HG03135 (cell line): ENCODE data around the gene RAB29.

ENCODE experiments used
- ATAC-seq: cut with Tn5 transposase; IDR thresholded peaks from one replicate; pipeline ENCODE4 v1.9.1; 2021; ENCODE audit warnings: mild to moderate bottlenecking, moderate library complexity; ENCODE audit not compliant: unreplicated experiment

Gene RAB29

DNA sequence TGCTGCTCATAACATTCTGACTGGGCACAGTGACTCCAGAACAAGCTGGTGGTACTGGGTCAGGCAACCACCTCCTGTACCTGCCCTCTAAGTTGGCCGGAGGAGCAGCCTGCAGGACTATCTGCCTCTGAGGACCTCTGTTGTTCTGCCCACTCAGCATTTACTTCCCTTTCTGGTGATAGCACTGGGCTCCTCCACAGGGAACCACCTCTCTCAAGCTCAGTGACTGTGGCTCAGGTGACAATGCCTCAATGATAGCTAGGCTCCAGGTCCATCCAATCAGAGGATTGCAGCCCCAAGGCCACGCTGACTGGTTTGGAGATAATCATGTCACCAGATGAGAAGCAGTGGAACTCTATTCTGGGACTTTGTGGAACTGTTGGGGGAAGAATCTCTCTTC, 21.9 kb upstream of the RAB29 start:
- ATAC-seq = no peak

DNA sequence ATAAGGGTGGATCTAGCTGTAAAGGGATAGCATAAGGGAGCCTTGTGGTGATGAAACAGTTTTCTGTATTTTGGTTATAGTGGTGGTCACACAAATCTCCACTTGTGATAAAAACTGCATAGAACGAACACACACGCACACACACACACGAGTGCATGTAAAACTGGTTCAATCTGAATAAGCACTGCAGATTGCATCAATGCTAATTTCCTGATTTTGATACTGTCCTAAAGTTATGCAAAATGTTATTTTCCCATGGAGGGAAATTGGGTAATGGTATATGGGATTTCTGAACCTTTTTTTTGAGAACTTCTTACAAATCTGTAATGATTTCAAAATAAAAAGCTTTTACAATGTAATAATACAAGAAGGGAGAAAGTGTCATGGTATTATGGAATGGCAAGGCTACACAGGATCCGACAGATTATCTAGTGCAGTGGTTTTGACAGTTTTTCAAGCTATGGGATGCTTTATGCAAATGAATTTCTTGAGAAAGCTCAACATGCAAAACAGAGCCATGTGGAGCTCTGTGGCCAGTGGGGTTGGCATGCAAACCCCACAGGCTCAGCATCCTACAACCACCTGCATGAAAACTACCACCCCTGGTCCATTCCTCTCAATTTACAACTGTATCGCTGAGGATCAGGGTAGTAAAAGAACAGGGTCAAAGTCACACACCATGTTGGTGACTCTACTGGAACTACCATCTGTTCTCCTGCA, 18.9 kb upstream of the RAB29 start:
- no peak for ATAC-seq

DNA sequence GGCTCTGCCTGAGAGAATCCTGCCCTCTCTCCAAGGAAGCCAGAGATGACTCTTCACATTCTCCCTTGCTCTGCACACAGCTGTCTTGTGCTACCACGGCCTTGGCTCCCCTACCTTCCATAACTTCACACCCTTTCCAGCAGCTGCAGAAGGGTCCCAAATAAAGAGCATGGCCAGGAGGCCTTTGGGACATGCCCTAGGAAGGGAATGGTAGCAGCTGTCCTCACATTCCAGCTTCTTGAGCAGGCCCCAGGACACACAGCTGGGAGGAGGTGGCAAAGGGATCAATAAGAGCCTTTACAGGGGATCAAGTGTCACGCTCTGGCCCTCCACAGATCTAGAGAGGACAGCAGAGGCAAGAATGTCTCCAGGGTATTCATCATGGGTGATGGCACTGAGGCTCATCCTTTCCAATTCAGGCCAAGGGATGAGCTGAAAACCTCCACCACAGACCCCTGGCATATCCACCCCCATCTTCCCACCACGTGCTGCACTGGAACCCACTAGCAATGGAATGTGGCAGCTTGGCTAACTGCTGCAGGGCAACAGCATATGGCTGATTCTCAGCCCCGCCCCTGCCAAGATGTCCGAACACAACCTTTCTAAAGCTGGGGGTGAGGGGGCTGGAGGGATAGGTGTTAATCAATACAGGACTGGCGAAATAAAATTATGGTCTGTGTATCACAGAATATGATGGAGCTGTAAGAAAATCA, 17.8 kb upstream of the RAB29 start:
- ATAC-seq = no peak

DNA sequence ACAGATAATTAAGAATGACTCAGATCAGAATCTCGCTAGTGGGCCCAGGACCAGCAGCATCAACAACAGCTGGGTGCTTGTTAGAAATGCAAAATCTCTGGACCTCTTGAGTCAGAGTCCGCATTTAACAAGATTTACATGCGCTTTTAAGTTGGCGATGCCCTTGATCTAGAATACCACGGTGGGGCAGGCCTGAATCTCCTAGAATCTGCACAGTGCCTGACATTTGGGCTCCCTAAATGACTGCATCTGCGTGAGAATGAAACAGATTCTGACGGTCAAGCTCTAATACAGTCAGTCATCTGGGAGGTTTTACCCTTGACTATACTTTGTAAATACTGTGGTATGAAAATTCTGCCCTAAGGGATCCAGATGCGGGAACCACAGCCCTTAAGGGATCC, 17.2 kb upstream of the RAB29 start:
- no peak for ATAC-seq

DNA sequence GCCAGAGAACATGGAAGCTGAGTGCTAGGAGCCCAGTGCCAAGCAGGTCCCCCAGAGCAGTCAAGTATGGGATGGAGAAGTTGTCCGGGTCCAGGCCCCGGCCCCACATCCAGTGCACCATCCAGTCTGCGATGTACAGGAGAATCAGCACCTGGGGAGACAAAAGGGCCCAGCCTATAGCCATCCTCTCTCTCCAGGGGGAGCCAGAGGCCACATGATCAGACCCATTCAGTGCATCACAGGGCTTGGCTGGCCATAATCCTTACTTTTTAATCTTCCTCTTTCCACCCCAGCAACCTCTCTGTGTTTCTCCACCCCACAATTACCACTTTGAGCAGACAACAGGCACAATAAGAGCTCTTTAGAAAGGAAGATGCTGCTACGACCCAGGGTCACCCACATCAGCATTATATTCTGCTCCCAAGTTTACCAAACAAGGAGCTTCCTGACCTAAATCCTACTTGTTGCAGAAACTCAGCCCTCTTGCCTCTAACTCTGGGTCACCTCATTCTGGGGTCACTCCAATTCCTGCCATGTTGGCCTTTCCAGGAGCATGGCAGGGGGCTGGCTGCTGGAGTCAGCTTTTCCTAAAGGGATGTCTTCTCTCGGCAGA, 16.4 kb upstream of the RAB29 start:
- no peak for ATAC-seq

DNA sequence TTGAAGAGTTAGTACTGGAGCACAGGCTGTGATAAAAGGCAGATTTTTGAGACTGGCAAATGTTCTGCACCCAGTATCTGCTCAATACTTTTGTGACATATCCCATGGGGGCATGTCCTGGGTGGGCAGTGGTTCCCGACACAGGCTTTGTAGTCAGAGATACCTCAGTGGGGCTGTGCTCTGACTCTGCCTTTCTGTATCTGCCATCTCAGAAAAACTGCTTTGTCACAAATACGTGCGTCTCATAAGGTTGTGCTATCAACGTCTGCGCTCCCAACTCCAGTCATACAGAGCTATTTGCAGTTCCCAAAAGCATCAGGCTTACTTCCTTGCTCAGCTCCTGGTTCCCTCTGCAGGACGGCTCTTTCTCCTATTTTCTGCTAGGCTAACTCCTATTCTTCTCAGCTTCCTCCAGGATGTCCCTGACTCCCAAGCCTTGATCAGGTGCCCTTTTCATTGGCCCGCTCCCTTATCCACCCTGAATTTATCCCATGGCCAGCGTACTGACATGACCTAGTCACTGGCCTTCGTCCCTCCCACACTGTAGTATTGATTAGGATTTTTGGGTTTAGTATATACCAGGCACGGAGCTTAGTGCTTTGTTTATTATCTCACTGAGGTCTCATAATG, 12.1 kb upstream of the RAB29 start:
- ATAC-seq = no peak

DNA sequence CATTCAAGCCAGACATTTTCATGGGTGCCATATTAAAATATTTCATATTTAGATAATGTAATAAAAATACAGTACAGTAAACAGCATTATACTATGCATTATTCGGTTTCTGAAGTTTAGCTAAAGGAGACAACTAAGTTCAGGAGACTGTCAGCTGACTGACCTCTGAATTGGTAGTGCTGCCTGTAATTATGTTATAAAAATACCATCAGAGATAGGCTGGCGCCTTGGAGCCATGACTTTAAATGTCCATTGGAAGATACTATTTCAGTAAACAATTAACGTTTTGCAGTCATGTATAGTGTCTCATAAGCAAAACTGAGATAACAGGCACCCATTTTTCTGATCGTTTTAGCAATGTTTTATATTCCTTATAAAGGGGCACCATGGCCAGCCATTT, 11.3 kb upstream of the RAB29 start:
- no peak for ATAC-seq

DNA sequence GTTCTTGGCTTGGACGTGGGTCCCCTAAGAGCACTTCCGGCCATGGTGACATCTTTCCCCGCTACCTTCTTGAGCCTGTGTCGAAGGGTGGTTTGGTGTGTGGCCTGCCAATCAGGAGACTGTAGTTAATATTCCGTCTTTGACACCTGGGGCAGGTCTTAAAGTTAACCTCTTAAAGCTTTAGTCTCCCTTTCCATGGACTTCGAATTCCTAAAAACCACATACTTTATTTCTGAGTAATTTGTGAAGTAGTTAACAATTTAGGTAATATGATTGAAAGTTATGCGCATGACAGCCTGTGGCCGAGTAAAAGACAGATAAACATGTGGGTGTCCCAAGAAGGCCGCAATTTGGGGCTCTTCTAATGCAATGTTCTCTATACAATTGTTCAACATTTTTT, 10.2 kb upstream of the RAB29 start:
- no peak for ATAC-seq

DNA sequence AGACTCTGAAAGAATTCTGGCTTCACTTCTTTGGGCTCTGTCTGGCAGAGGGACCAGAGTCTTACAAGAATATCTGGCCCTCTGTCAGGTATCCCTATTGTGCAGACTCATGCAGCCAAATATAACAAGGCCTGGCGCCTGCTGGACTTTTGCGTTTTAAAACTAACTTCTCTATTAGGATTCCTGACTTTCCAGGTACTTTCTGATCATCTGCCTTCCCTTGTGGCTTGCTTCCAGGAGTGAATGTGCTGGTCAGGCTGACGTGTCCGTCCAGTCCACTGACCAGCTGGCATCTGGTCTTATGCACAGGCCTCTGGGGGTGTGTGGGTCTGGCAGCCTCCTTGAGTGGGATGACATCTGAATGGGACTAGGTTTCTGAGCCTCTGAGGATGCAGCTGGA, 8.6 kb upstream of the RAB29 start:
- ATAC-seq = no peak

DNA sequence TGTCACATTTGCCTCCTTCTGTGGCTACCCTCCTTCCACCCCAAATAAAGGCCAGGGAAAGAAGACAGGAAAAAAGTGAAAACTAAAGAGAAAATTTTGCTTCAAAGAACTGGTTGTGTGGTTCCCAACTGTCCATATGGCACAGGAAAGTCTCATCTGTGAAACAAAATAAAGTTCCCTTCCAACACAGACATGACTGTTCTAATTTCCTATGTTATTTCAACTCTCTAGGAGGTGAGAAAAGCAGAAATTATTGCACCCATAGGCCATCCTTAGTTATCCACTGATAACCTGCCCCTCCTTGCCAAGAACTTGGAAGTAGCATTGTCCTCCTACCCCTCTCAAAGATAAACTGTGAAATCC, 8.1 kb upstream of the RAB29 start:
- ATAC-seq = no peak

DNA sequence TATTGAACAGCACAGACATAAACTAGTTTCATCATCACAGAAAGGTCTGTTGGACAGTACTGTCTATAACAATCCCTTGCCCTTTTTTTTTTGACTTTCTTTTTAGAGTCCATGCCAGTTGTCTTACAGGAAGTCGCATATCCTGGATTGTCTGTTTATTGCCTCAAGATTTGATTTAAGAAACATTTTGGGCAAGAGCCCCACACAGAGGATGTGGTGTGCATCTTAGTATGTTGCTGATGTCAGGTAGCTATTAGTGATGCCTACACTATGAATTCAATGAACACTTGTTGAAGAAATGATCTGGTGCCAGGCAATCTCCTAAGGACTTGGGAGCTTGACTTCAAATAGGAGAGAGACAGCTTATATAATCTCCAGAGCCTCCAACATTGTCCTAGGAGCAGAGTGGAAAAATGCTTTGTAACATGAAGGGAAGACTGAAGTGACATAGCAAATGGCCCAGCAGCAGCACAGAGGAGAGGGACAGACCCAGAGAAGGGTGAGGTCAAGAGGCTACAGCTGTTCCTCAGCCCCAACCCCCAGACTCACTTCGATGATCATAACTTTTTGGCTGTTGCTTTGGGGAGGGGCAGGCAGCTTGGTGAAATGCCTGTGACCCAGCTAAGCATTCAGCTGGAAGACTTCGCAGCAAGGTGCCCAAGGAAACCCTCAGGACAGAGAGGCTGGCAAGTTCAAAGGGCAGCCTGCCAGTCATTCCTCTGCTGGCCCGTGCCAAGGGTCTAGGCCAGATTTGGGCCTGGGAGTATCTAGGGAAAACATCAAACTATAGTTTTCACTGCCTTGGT, 7.5 kb upstream of the RAB29 start:
- ATAC-seq = no peak

DNA sequence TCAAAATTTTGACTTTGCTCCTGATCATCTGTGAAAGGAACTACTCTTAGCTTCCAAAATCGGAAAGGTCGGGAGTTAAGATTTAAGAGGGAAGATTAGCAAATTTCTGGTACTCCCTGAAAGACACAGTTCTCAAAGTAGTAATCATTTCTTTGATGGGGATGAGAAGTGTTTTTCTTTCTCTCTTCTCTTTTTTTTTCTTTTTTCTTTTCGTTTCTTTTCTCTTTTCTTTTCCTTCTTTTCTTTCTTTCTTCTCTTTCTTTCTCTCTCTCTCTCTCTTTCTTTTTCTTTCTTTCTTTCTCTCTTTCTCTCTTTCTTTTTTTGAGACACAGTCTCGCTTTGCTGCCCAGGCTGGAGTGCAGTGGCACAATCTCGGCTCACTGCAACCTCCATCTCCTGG, 5.1 kb upstream of the RAB29 start:
- ATAC-seq = no peak

DNA sequence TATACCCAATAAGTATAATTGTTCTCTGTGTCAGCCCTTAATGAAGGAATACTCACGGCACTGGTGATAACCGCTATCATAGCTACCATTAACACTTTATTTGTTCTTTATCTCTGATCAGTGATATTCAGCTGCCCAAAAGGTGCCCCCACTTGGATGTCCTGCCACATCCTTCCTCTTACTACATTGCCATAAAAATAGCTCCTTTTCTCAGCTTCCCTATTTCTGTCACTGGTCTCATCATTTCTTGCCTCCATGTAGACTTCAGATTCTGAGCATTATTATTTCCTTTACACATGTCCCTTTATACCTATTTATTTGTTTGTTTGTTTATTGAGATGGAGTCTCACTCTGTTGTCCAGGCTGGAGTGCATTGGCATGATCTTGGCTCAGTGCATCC, 2.7 kb upstream of the RAB29 start:
- no peak for ATAC-seq

DNA sequence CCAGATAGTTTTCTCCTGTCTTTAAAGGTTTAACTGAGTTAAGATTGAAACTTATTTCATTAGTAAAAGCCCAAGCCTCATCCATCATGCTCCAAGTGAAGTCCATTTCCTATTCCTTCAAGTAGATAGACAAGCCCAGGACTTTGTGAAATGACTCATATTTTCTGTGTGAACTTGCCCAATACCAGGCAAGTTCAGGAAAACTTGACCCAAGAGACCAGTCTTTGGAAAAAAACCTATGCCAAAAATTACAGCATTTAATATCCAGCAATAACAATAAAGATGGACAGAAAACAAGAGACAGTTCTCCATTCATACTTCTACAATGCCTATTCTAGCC, 405 bp upstream of the RAB29 start:
- no peak for ATAC-seq

DNA sequence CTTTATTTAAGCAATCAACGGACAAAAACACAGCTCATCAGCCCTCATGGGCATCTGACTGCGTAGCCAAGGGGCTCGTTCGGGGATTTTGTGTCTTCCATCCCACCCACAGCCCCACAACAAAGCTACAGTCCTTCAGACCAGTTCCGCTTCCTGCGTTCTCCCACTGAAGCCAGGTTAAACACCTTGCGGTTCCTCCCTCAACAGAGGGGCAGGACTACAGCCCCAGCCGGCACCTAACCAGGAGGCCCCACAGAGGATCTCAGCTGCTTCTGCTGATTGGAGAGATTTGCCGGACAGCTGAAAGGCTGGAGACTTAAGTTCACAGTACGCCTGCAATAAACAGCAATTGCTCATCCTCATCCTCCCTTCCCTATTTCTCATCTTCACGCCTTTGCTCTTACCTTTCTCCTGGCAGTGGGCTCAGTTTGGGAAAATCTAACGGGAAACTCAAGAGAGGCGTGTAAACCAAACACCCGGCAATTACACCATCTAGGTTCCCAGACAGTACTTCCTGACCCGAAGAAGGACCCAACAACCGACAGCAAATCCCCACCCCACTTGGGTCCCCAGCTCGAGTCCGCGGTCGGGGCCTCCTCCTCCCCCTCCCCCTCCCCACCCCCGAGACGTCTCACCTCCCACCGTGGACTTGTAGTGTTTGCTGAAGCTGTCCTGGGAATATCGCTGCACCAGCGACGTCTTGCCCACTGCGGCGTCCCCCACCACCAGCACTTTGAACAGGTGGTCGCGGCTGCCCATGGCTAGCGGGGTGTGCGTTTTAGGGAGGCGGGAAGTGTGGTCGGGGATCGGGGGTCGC, 876 bp downstream of the RAB29 start:
- ATAC-seq = no peak

DNA sequence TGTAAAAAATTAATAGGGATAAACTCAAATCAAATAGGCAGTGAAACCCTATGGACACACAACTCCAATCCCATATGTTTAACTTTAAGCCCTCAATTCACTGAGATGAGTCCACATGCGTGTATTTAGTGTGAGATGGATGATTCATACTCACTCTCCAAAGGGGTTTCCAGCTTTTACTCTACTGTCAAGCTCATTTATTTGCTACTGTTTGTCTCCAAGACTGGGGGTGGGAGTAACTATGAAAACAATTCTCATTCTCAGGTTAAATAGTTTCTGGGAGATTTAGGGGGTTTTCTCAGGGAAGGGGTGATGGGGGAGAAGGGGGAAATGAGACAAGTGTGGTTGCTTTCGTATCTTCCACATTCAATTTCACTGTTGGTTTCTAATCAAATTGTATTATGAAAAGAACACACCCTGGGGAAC, 2.7 kb downstream of the RAB29 start:
- ATAC-seq = no peak

DNA sequence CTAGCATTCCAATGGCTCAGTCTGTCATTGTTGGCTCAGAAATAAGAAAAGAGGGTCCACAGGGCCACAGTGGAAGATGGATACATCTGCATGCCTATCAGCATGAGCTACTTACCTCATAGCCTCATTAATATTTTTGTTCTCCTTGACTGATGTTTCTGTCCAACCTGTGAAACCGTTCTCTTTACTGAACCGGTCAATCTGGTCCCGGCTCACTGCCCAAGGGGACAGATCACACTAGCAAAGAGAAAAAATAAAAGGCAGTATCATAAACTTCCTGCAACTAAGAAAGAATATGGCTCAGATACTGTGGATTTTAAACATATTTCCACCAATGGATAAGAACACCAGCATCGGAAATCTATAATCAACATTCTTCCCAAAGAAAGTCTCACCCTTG, 4.7 kb downstream of the RAB29 start:
- no peak for ATAC-seq

DNA sequence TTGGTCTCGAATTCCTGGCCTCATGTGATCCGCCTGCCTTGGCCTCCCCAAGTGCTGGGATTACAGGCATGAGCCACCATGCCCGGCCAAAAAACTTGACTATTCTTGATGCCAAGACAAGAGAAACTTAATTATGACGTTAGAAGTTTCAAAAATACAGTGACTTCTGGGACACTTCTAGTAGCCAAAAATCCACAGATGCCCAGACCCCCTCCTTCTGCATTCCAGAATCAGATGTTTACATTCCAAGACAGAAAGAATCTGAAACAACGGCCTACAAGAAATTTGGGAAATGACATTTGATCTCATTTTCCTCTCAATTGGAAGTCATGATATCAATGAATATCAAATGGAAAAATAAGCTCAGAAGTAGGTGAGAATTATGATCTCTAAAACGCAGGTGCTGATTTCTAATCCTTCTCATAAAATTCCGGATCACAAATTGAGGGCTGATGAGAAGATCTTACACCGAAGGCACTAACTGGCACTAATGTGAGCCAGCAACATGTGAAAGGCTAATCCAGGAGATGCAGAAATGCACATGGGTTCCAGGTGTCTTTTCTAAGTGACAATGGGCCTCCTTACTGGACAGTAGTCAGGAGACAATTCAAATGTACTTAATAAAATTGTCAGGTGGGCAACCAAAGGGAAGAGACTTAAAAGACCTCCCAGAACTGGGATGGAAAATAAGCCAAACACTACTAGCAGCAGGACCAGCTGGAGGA, 5.5 kb downstream of the RAB29 start:
- no peak for ATAC-seq

DNA sequence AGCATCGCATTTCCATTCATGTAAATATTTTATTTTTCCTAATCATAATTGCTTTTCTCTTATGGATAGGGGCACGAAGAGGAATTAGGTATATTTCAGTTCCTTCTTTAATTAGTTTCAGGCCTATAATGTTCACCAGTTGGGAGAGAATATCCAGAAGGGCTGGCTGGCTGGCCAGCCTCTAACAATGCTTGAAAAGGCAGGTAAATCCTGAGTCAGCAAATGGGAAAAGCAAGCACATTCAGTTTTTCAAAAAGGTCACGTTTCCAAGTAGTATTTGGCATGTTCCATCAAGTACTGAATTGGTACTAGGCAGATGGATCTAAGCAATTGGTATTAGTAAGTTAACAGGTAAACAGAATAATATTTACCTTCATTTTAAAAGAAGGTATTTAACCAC, 8.0 kb downstream of the RAB29 start:
- ATAC-seq = no peak

DNA sequence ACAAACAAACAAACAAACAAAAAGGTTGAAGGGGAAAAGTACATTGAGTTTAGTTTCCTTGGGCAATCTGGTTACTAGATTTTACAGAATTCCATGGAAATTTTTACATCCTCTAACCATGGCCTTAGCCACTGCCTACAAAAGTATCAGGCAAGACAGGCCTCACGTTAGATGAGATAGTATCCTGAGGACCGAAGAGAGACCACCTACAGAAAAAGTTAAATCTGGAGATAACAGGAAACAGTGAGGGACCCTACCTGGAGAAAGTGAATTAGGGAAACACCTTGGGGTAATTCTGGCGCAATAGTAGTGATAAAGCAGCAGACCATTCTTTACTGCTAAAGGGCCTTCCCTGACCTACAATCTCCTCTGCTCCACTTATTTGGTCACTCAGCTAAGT, 8.7 kb downstream of the RAB29 start:
- ATAC-seq = no peak
